Upper lobe of left lung (tissue), 6 donors: ENCODE measurements around the gene DPP3. TPM values are rescaled to one million over a fixed set of nuclear protein-coding genes. Genes with fewer than 3 reads are reported as not detected.
A peak's percentile ranks its signal among the peaks of the same experiment; 100 is the strongest.

Experiments used
- ATAC-seq, 2 donors: fragments of 200-7000 bp; cut with Tn5 transposase; one replicate each; pipeline ENCODE4 v1.9.1; 2022; ENCODE audit warnings: mild to moderate bottlenecking in 2 of 2, moderate library complexity in 2 of 2; ENCODE audit not compliant: low FRiP score in 2 of 2
- DNase-seq, 2 donors: peaks; one replicate each; pipeline ENCODE4 v3.0.0-alpha.2; 2019 to 2020
- H3K27ac ChIP-seq, 4 donors: fragments of 200-600 bp; sonication (generic); one replicate each; pipeline ENCODE4 v1.5.1; 2016 to 2019
- H3K27me3 ChIP-seq, 4 donors: fragments of 200-600 bp; sonication (generic); one replicate each; pipeline ENCODE4 v1.5.1; 2017 to 2019
- H3K36me3 ChIP-seq, 4 donors: fragments of 200-600 bp; sonication (generic); one replicate each; pipeline ENCODE4 v1.5.1; 2016 to 2019
- H3K4me1 ChIP-seq, 4 donors: fragments of 200-600 bp; sonication (generic); one replicate each; pipeline ENCODE4 v1.5.1; 2018 to 2019
- H3K4me3 ChIP-seq, 4 donors: fragments of 200-600 bp; sonication (generic); one replicate each; pipeline ENCODE4 v1.5.1; 2017 to 2019; ENCODE audit warnings: mild to moderate bottlenecking in 2 of 4, moderate library complexity in 1 of 4
- H3K9me3 ChIP-seq, 4 donors: fragments of 200-600 bp; sonication (generic); one replicate each; pipeline ENCODE4 v1.5.1; 2018 to 2019
- EP300 ChIP-seq, 4 donors: sonication (generic); formaldehyde crosslinking; IDR thresholded peaks; one replicate each; pipeline ENCODE4 v1.5.1; 2017; ENCODE audit warnings: antibody characterized with exemption in 4 of 4, control low read depth in 2 of 4
- POLR2A ChIP-seq, 4 donors: fragments of 450-650 bp; IDR thresholded peaks; one replicate each; pipeline ENCODE4 v1.5.1; 2016 to 2017; ENCODE audit warnings: antibody characterized with exemption in 4 of 4, mild to moderate bottlenecking in 2 of 4
- POLR2AphosphoS5 ChIP-seq, 2 donors: sonication (generic); formaldehyde crosslinking; IDR thresholded peaks; one replicate each; pipeline ENCODE4 v1.5.1; 2017; ENCODE audit warnings: antibody characterized with exemption in 2 of 2
- WGBS, 2 donors: methylation state at CpG; one replicate each; pipeline ENCODE4 v1.1.5; 2017 to 2018; 5-methylcytosine and 5-hydroxymethylcytosine counted together
- total RNA-seq, 6 donors: library from RNA; depleted of rRNA in 4 of 6; stranded (reverse); fragments of >200 nt in 4 of 6; gene quantifications; one replicate each; pipeline versions ENCODE4 v1.1.0 to v1.2.1, GENCODE V29; 2016 to 2021
- TF ChIP-seq, protein P1 (sequence below), 6 experiments: fragments of 450-650 bp in 4 of 6; fragments of 200-600 bp in 2 of 6; sonication (generic) in 2 of 6; IDR thresholded peaks; one replicate each; pipeline ENCODE4 v1.5.1; 2016 to 2019; ENCODE audit warnings: antibody characterized with exemption in 6 of 6
- donor health status: DM: no; HTN: no; CAD: no; lungs with moderate emphysema.
- donor health status: DM: no; HTN: yes; CAD: no; lungs with severe emphysema.

The DPP3 gene
- total RNA-seq, 6 donors from 2014 or later, result 19.3 to 79.6 (median 44.9) TPM

DNA sequence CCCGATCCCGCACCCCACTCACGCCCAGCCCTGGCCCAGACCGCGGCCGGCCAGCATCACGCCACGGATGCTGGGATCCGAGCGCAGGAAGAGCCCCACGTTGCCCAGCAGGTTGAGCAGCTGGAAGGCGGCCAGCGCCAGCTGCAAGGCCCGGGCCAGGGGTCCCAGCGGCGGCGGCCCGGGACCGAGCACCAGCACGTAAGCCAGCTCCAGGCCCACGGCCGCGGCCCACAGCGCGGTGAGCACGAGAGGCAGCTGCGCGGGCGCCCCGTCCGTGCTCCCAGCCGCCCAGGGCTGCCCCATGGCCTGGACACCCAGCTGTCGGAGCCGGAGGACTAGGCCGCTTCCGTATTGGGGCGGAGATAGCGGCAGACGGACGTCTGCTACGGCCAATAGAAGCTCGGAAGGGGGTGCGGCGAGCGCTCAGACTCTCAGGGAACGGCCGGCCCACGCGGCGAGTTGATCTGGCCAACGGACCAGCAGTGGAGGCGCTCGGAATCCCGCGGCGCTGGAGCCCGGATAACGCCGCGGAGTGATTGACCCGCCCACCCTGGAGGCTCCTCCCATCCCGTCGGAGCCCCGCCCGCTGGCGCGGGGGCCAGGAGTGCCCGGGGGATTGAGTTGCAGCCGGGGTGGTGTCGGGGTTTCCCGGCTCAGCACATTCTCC is 65.6 kb downstream of the DPP3 start, which contains the start of gene ZDHHC24:
ZDHHC24 (minus strand) TSS at position 348 of the 667 bp plus-strand sequence; CDS start at position 303, 45 bp downstream.
- DNase-seq (peak; percentile 98 to 99), ATAC-seq (peak; percentile 96 to 98)
- peak within 1 kb of the TSS; percentile 72 to 91 (median 74) for H3K4me3 ChIP-seq
- H3K27me3 ChIP-seq, result no peaks in the 10 kb centered on the region
- H3K4me1 ChIP-seq, result peaks cover 23 to 38% (median 30%) of the 10 kb centered on the region in 4 donors
- H3K9me3 ChIP-seq, result no peaks in the 10 kb centered on the region
- 1% methylated on average over 33 to 57 of the region's 71 CpGs for WGBS, 2 donors
- peak within 1 kb of the TSS; percentile 70 to 85 (median 80) for H3K27ac ChIP-seq
- H3K36me3 ChIP-seq, result peaks cover 0 to 21% (median 12%) of the 10 kb centered on the region in 4 donors
- TF ChIP-seq EP300 (IDR thresholded peaks at IDR 0.05), result no peak
- TF ChIP-seq POLR2A (IDR thresholded peaks at IDR 0.05), result peak in 3 of 4 donors; percentile 33 to 82 (median 66)
- TF ChIP-seq, protein P1, sequence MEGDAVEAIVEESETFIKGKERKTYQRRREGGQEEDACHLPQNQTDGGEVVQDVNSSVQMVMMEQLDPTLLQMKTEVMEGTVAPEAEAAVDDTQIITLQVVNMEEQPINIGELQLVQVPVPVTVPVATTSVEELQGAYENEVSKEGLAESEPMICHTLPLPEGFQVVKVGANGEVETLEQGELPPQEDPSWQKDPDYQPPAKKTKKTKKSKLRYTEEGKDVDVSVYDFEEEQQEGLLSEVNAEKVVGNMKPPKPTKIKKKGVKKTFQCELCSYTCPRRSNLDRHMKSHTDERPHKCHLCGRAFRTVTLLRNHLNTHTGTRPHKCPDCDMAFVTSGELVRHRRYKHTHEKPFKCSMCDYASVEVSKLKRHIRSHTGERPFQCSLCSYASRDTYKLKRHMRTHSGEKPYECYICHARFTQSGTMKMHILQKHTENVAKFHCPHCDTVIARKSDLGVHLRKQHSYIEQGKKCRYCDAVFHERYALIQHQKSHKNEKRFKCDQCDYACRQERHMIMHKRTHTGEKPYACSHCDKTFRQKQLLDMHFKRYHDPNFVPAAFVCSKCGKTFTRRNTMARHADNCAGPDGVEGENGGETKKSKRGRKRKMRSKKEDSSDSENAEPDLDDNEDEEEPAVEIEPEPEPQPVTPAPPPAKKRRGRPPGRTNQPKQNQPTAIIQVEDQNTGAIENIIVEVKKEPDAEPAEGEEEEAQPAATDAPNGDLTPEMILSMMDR (IDR thresholded peaks at IDR 0.05), result no peak
- TF ChIP-seq POLR2AphosphoS5 (IDR thresholded peaks at IDR 0.05), result peak; percentile 59 to 73

DNA sequence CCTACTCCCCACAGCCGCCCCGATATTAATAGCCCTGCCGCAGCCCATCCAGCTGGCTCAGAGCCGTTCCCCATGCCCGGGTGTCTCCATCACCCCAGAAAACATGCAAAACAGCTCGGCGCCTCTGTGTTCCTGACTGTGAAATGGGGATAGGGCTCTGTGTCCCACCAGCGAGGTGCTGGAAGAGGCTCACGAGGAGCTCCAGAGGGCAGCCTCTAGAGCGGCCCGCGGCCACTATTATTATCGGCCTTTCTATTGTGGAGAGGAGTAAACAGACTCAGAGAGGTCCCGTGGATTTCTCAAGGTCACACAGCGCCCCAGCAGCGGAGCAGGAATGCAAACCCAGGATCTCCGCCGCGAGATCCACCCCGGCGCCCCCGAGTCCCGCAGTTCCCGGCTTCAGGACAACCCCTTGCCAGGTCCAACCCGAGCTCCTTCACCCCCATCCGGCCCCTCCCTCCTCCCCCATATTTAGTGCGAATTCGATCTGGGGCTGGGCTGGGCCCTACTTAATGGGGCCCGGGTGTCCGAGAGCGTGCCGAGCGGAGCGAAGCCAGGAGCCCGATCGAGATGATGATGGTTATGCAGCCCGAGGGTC is 66.2 kb downstream of the DPP3 start, which contains the start of gene ACTN3:
ACTN3 (plus strand) TSS at position 536 of the 598 bp plus-strand sequence; CDS start at position 571, 35 bp downstream.
- peak; percentile 73 to 86 for DNase-seq
- WGBS, 2 donors, result 7 to 10% methylated on average over 19 to 25 of the region's 37 CpGs
- Histone ChIP-seq H3K9me3 (no peaks in the 10 kb centered on the region), H3K27me3 (no peaks in the 10 kb centered on the region), H3K4me1 (peaks cover 23 to 38% (median 30%) of the 10 kb centered on the region in 4 donors), H3K36me3 (peaks cover 0 to 15% (median 11%) of the 10 kb centered on the region in 4 donors), H3K27ac (peak within 1 kb of the TSS; percentile 70 to 85 (median 80)), H3K4me3 (peak within 1 kb of the TSS; percentile 72 to 91 (median 74))
- peak in 1 of 2 donors; percentile 16 for ATAC-seq
- no peak for TF ChIP-seq POLR2AphosphoS5 (IDR thresholded peaks at IDR 0.05)
- TF ChIP-seq, protein P1 (IDR thresholded peaks at IDR 0.05), result no peak
- no peak for TF ChIP-seq POLR2A (IDR thresholded peaks at IDR 0.05)
- TF ChIP-seq EP300 (IDR thresholded peaks at IDR 0.05), result no peak

DNA sequence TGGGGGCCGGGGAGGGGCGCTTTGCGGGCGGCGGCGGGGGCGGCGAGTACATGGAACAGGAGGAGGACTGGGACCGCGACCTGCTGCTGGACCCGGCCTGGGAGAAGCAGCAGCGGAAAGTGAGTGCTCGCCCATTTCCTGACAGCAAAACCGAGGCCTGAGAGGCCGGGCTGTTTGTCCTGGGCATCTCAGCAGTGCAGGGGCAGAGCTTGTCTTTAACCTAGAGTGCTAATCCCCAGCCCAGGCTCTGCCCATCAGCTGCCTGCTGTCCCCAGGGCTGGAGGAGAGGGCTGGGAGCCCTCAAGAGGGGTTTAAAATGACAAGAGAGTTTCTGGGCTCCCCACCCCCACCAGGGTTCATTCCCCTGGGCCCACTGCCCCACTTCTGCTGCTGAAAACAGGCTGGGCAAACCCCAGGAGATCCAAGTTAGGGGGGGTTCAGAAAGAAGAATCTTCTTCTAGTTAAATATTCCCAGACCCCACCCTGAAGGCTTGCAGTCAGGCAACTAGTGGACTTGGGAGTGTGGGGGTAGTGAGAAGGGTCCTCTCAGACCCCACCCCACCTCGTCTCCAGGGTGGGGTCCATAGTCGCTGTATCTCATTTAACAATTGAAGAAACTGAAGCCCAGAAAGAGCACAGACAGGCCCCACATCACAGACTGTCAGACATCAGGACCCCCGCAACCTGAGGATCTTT is 66.9 kb downstream of the DPP3 start:
- Histone ChIP-seq H3K9me3 (no peaks in the 10 kb centered on the region), H3K36me3 (peaks cover 0 to 9% (median 5%) of the 10 kb centered on the region in 4 donors), H3K27ac (peak overlapping the region in 2 of 4 donors; percentile 77 to 85), H3K4me1 (peaks cover 23 to 38% (median 30%) of the 10 kb centered on the region in 4 donors), H3K4me3 (peak overlapping the region in 3 of 4 donors; percentile 74 to 91 (median 75)), H3K27me3 (no peaks in the 10 kb centered on the region)
- ATAC-seq (no peak), DNase-seq (no peak)
- 29% methylated on average over 9 to 18 of the region's 18 CpGs for WGBS, 2 donors
- TF ChIP-seq POLR2A (IDR thresholded peaks at IDR 0.05) (no peak), POLR2AphosphoS5 (IDR thresholded peaks at IDR 0.05) (no peak), EP300 (IDR thresholded peaks at IDR 0.05) (no peak)
- TF ChIP-seq, protein P1 (IDR thresholded peaks at IDR 0.05), result no peak

DNA sequence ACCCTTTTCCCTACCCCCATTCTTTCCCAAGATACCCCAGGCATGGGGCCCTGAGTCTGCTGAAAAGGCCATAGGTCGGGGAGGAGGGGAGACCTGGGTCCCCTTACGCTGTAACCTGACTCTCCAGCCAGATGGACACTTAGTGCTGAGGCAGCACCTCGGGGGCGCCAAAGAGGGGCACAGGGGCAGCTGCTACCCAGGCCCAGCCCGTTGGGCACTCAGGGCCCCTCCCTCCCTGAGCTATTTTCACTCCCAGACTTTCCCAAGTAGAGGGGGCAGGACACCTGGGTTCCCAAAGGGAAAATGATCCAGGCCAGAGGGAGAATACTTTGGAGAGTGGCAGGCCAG is 67.4 kb downstream of the DPP3 start:
- 53% methylated on average over 5 of the region's 5 CpGs; no CpG with 5 or more reads in 1 of the 2 donors for WGBS, 2 donors
- H3K27me3 ChIP-seq, result no peaks in the 10 kb centered on the region
- H3K4me3 ChIP-seq, result no peak overlapping the region
- ATAC-seq (no peak), DNase-seq (no peak)
- no peaks in the 10 kb centered on the region for H3K9me3 ChIP-seq
- H3K36me3 ChIP-seq, result peaks cover 0 to 3% (median 2%) of the 10 kb centered on the region in 4 donors
- H3K4me1 ChIP-seq, result peaks cover 23 to 38% (median 30%) of the 10 kb centered on the region in 4 donors
- no peak overlapping the region for H3K27ac ChIP-seq
- TF ChIP-seq POLR2AphosphoS5 (IDR thresholded peaks at IDR 0.05) (no peak), EP300 (IDR thresholded peaks at IDR 0.05) (no peak), POLR2A (IDR thresholded peaks at IDR 0.05) (no peak)
- TF ChIP-seq, protein P1 (IDR thresholded peaks at IDR 0.05), result no peak
